Measurements from ENCODE around the gene ACSL3. TPM values are rescaled to one million over a fixed set of nuclear protein-coding genes. Genes with fewer than 3 reads are reported as not detected.

ACSL3 gene
- total RNA-seq, 4 donors from 2014 or later = 46.5 to 71.6 (median 52.1) TPM

DNA sequence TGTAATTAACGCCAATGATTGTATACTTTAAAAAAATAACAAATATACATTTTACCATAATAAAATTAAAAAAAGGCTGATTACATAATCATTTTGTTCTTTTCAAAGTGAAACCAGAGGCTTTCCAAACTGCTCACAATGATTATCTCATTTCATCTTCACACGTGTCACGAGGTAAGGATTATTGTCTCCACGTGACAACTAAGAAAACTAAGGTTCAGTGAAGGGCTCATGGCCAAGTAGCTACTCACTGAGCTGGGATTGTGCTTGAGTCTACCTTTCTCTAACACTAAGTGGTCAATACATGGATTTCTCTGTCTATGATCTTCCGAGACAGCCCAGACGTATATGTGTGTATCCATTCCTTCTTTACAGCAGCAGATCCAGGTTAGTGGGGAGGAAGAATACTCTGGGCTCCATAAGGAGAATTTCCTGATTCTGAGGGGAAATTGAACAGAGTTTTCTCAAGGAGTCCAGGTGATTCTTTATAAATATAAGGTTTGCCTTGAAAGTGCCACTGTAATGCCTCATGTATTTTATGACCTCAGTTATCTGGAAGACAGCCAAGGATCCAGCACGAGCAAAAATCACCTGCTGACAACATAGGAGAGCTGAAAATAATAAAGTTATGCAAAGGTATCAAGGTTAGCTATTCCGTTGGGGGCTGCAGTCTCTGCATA, 25.6 kb upstream of the ACSL3 start:
- H3K36me3 ChIP-seq = no peaks in the 10 kb centered on the region
- no peak for ATAC-seq
- H3K27me3 ChIP-seq = no peaks in the 10 kb centered on the region
- WGBS, 2 donors (ENCODE audit: low coverage in 1 of 2) = 53 to 59% methylated on average over 7 to 8 of the region's 8 CpGs
- H3K4me3 ChIP-seq = no peak overlapping the region
- H3K4me1 ChIP-seq = no peaks in the 10 kb centered on the region
- H3K27ac ChIP-seq = no peak overlapping the region
- no peaks in the 10 kb centered on the region for H3K9me3 ChIP-seq
- TF ChIP-seq, protein P1, sequence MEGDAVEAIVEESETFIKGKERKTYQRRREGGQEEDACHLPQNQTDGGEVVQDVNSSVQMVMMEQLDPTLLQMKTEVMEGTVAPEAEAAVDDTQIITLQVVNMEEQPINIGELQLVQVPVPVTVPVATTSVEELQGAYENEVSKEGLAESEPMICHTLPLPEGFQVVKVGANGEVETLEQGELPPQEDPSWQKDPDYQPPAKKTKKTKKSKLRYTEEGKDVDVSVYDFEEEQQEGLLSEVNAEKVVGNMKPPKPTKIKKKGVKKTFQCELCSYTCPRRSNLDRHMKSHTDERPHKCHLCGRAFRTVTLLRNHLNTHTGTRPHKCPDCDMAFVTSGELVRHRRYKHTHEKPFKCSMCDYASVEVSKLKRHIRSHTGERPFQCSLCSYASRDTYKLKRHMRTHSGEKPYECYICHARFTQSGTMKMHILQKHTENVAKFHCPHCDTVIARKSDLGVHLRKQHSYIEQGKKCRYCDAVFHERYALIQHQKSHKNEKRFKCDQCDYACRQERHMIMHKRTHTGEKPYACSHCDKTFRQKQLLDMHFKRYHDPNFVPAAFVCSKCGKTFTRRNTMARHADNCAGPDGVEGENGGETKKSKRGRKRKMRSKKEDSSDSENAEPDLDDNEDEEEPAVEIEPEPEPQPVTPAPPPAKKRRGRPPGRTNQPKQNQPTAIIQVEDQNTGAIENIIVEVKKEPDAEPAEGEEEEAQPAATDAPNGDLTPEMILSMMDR (IDR thresholded peaks at IDR 0.05) = no peak
- TF ChIP-seq POLR2AphosphoS5 (IDR thresholded peaks at IDR 0.05) = no peak
- TF ChIP-seq EP300 (IDR thresholded peaks at IDR 0.05) = no peak
- no peak for TF ChIP-seq POLR2A (IDR thresholded peaks at IDR 0.05)

DNA sequence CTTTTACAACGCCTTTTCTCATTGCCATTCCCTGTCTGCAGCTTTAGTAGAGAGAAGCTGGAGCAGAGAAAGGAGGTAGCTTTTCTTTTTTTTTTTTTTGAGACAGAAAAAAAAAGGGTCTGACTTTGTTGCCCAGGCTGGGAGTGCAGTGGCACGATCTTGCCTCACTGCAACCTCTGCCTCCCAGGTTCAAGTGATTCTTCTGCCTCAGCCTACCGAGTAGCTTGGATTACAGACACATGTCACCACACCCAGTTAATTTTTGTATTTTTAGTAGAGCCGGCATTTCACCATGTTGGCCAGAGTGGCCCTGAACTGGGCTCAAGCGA, 25.0 kb upstream of the ACSL3 start:
- no peak overlapping the region for H3K27ac ChIP-seq
- no peaks in the 10 kb centered on the region for H3K4me1 ChIP-seq
- H3K9me3 ChIP-seq = no peaks in the 10 kb centered on the region
- H3K27me3 ChIP-seq = no peaks in the 10 kb centered on the region
- TF ChIP-seq EP300 (IDR thresholded peaks at IDR 0.05) (no peak), POLR2A (IDR thresholded peaks at IDR 0.05) (no peak)
- TF ChIP-seq, protein P1 (IDR thresholded peaks at IDR 0.05) = no peak
- no peak overlapping the region for H3K4me3 ChIP-seq
- H3K36me3 ChIP-seq = no peaks in the 10 kb centered on the region
- ATAC-seq = no peak
- 67 to 79% methylated on average over 1 to 4 of the region's 5 CpGs for WGBS, 2 donors (ENCODE audit: low coverage in 1 of 2)

DNA sequence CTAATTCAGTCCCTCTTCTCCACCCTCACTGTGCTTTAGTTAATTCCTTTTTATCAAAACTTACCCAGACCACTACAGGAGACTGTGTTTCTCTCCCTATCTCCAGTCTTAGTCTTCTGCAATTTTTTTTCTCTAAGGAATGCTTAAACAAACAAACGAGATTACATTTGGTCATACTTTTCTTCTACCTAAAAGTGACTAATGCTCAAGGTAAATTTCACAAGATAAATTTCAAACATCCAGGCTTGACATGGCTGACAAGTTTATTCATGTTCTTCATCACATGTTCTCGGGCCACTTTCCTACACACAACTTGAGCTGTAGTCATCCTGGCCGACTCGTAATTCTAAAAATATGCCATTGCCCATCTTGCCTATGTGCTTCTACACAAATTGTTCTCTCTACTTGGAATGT, 23.2 kb upstream of the ACSL3 start:
- WGBS, 2 donors (ENCODE audit: low coverage in 1 of 2) = 59 to 76% methylated on average over 4 of the region's 4 CpGs
- H3K4me1 ChIP-seq = no peaks in the 10 kb centered on the region
- H3K4me3 ChIP-seq = no peak overlapping the region
- no peaks in the 10 kb centered on the region for H3K27me3 ChIP-seq
- no peak for ATAC-seq
- TF ChIP-seq, protein P1 (IDR thresholded peaks at IDR 0.05) = no peak
- TF ChIP-seq POLR2AphosphoS5 (IDR thresholded peaks at IDR 0.05) = no peak
- TF ChIP-seq POLR2A (IDR thresholded peaks at IDR 0.05) = no peak
- TF ChIP-seq EP300 (IDR thresholded peaks at IDR 0.05) = no peak
- H3K27ac ChIP-seq = no peak overlapping the region
- no peaks in the 10 kb centered on the region for H3K36me3 ChIP-seq
- H3K9me3 ChIP-seq = no peaks in the 10 kb centered on the region

DNA sequence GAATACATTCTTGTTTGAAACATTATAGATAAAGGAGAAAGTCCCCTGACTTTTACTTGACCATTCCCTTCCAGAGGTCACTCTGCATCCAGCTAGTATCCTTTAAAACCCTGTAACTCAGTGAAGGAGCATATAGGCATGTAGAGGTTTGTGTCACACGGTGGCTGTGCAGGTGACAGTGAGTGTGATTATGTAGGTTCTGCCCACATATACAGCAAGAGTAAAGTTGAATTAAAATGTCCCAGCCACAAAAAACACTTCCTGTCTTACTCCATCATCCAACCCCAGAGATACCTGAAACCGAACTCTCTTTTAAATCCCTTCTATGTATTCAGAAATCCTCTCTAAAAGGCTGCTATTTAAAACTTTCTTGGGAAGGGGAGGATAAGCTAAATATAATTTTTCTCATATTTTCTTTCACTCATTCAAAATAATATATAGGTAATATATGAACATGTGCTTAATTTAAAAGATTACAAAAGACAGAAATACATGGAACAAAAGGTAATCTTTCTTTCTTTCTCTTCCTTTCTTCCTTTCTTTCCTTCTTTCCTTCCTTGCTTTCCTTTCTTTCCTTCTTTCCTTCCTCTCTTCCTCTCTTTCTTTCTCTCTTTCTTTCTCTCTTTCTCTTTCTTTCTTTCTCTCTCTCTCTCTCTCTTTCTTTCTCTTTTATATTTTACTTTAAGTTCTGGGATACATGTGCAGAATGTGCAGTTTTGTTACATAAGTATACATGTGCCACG, 20.6 kb upstream of the ACSL3 start:
- H3K4me3 ChIP-seq = no peak overlapping the region
- H3K27me3 ChIP-seq = no peaks in the 10 kb centered on the region
- no peaks in the 10 kb centered on the region for H3K4me1 ChIP-seq
- H3K9me3 ChIP-seq = no peaks in the 10 kb centered on the region
- no peak overlapping the region for H3K27ac ChIP-seq
- H3K36me3 ChIP-seq = no peaks in the 10 kb centered on the region
- TF ChIP-seq POLR2AphosphoS5 (IDR thresholded peaks at IDR 0.05) = no peak
- no peak for TF ChIP-seq EP300 (IDR thresholded peaks at IDR 0.05)
- TF ChIP-seq, protein P1 (IDR thresholded peaks at IDR 0.05) = no peak
- no peak for TF ChIP-seq POLR2A (IDR thresholded peaks at IDR 0.05)
- ATAC-seq = no peak
- 77 to 84% methylated on average over 2 of the region's 3 CpGs for WGBS, 2 donors (ENCODE audit: low coverage in 1 of 2)
